OCI-LY1 (cell line): Measurements from ENCODE around the gene MAGI1.

Experiments
- H2AFZ ChIP-seq: fragments of 200-600 bp; sonication (generic), shearing (Covaris generic); 2 replicates; pipeline ENCODE4 v1.6.0; 2014; ENCODE audit warnings: antibody characterized with exemption, mild to moderate bottlenecking, low read length
- H3F3A ChIP-seq: fragments of 200-600 bp; sonication (generic), shearing (Covaris generic); 2 replicates; pipeline ENCODE4 v1.6.0; 2014; ENCODE audit warnings: mild to moderate bottlenecking, antibody characterized with exemption, low read length, moderate library complexity; ENCODE audit not compliant: insufficient read depth
- H3K27ac ChIP-seq: fragments of 200-600 bp; sonication (generic); 2 replicates; pipeline ENCODE4 v1.5.1; 2014; ENCODE audit warnings: low read length, mixed run types, mild to moderate bottlenecking, low read depth; ENCODE audit not compliant: poor library complexity, severe bottlenecking
- H3K27me3 ChIP-seq: fragments of 200-600 bp; sonication (generic); 2 replicates; pipeline ENCODE4 v1.6.0; 2014; ENCODE audit warnings: antibody characterized with exemption, mild to moderate bottlenecking, low read length, moderate library complexity; ENCODE audit not compliant: insufficient read depth
- H3K36me3 ChIP-seq: fragments of 200-600 bp; sonication (generic); 2 replicates; pipeline ENCODE4 v1.6.1; 2014; ENCODE audit warnings: mild to moderate bottlenecking, antibody characterized with exemption, low read length, moderate library complexity, mixed read lengths; ENCODE audit not compliant: insufficient read depth
- H3K4me1 ChIP-seq: fragments of 200-600 bp; sonication (generic); 2 replicates; pipeline ENCODE4 v1.5.1; 2014; ENCODE audit warnings: mild to moderate bottlenecking, low read length, moderate library complexity; ENCODE audit not compliant: insufficient read depth, severe bottlenecking
- H3K4me2 ChIP-seq: fragments of 200-600 bp; sonication (generic), shearing (Covaris generic); 2 replicates; pipeline ENCODE4 v1.6.1; 2014; ENCODE audit warnings: low read length
- H3K4me3 ChIP-seq: fragments of 200-600 bp; sonication (generic); 2 replicates; pipeline ENCODE4 v1.5.1; 2014; ENCODE audit warnings: low read length, low read depth, mild to moderate bottlenecking, mixed read lengths; ENCODE audit not compliant: poor library complexity, severe bottlenecking
- H3K79me2 ChIP-seq: fragments of 200-600 bp; shearing (Covaris generic); 2 replicates; pipeline ENCODE4 v1.6.1; 2016; ENCODE audit warnings: mixed run types, low read length, mixed read lengths; ENCODE audit not compliant: insufficient read depth
- H3K9ac ChIP-seq: fragments of 200-600 bp; sonication (generic), shearing (Covaris generic); 2 replicates; pipeline ENCODE4 v1.6.1; 2014; ENCODE audit warnings: mild to moderate bottlenecking, low read length, mixed read lengths
- H3K9me2 ChIP-seq: fragments of 200-600 bp; sonication (generic), shearing (Covaris generic); 2 replicates; pipeline ENCODE4 v1.6.1; 2014; ENCODE audit warnings: low read depth, mild to moderate bottlenecking, low read length, mixed read lengths
- H3K9me3 ChIP-seq: fragments of 200-600 bp; shearing (Covaris generic); 2 replicates; pipeline ENCODE4 v1.6.1; 2014; ENCODE audit warnings: low read length, mixed read lengths
- H4K20me1 ChIP-seq: fragments of 200-600 bp; sonication (generic), shearing (Covaris generic); 2 replicates; pipeline ENCODE4 v1.6.0; 2016; ENCODE audit warnings: mild to moderate bottlenecking, low read length; ENCODE audit not compliant: insufficient read depth
- CTCF ChIP-seq: fragments of 200-600 bp; sonication (generic), shearing (Covaris generic); IDR thresholded peaks from 2 replicates; pipeline ENCODE4 v1.5.1; 2017; ENCODE audit warnings: mild to moderate bottlenecking, antibody characterized with exemption, low read length, moderate library complexity, mixed read lengths
- EZH2 ChIP-seq: fragments of 200-600 bp; sonication (generic), shearing (Covaris generic); IDR thresholded peaks from 2 replicates; pipeline ENCODE4 v1.8.0; 2017; ENCODE audit warnings: borderline replicate concordance, mixed run types, mild to moderate bottlenecking, antibody characterized with exemption, low read length, moderate library complexity, mixed read lengths

The MAGI1 gene

GRCh38 chr3:65449841-65450428, 588.8 kb downstream of the MAGI1 start:
- Histone ChIP-seq H3K36me3 (no peaks in the 10 kb centered on the region), H3K4me1 (no peaks in the 10 kb centered on the region), H4K20me1 (no peaks in the 10 kb centered on the region), H2AFZ (no peak overlapping the region), H3K4me2 (no peak overlapping the region), H3F3A (no peaks in the 10 kb centered on the region), H3K27me3 (no peaks in the 10 kb centered on the region), H3K9ac (no peak overlapping the region), H3K27ac (no peak overlapping the region), H3K9me2 (no peaks in the 10 kb centered on the region), H3K79me2 (no peaks in the 10 kb centered on the region), H3K4me3 (no peak overlapping the region), H3K9me3 (no peaks in the 10 kb centered on the region)
- TF ChIP-seq CTCF = no peak
- no peak for TF ChIP-seq EZH2

GRCh38 chr3:65448120-65448519, 590.6 kb downstream of the MAGI1 start:
- Histone ChIP-seq H3K9ac (no peak overlapping the region), H3F3A (no peaks in the 10 kb centered on the region), H3K27ac (no peak overlapping the region), H3K27me3 (no peaks in the 10 kb centered on the region), H3K36me3 (no peaks in the 10 kb centered on the region), H3K79me2 (no peaks in the 10 kb centered on the region), H3K4me3 (no peak overlapping the region), H3K4me1 (no peaks in the 10 kb centered on the region), H3K9me3 (no peaks in the 10 kb centered on the region), H2AFZ (no peak overlapping the region), H3K9me2 (no peaks in the 10 kb centered on the region), H3K4me2 (no peak overlapping the region), H4K20me1 (no peaks in the 10 kb centered on the region)
- TF ChIP-seq EZH2 (no peak), CTCF (no peak)

GRCh38 chr3:65445573-65446169, 593.0 kb downstream of the MAGI1 start:
- H3K4me2 ChIP-seq = no peak overlapping the region
- TF ChIP-seq EZH2 (no peak), CTCF (no peak)
- no peaks in the 10 kb centered on the region for H3F3A ChIP-seq
- no peaks in the 10 kb centered on the region for H3K9me2 ChIP-seq
- H3K27me3 ChIP-seq = no peaks in the 10 kb centered on the region
- H3K9ac ChIP-seq = no peak overlapping the region
- H2AFZ ChIP-seq = no peak overlapping the region
- H4K20me1 ChIP-seq = no peaks in the 10 kb centered on the region
- H3K27ac ChIP-seq = no peak overlapping the region
- H3K4me3 ChIP-seq = no peak overlapping the region
- no peaks in the 10 kb centered on the region for H3K79me2 ChIP-seq
- no peaks in the 10 kb centered on the region for H3K36me3 ChIP-seq
- no peaks in the 10 kb centered on the region for H3K9me3 ChIP-seq
- no peaks in the 10 kb centered on the region for H3K4me1 ChIP-seq
